Measurements from ENCODE around the gene AANAT.

The AANAT gene

DNA sequence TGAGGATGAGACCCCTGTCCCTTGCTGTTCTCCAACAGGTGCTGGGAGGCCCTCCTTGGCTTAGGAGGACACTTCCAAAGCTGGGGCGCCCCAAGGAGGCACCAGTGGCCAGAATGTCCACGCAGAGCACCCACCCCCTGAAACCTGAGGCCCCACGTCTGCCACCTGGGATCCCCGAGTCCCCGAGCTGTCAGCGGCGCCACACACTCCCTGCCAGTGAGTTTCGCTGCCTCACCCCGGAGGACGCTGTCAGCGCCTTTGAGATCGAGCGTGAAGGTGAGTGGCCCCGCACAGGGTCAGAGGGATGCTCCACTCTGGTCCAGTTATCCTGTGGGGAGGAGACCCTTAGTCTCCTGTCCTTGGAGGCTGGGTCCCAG lies 1.2 kb downstream of the AANAT start:
- DNase-seq (ENCODE audit: low read depth in 2 of 2), result no peak

DNA sequence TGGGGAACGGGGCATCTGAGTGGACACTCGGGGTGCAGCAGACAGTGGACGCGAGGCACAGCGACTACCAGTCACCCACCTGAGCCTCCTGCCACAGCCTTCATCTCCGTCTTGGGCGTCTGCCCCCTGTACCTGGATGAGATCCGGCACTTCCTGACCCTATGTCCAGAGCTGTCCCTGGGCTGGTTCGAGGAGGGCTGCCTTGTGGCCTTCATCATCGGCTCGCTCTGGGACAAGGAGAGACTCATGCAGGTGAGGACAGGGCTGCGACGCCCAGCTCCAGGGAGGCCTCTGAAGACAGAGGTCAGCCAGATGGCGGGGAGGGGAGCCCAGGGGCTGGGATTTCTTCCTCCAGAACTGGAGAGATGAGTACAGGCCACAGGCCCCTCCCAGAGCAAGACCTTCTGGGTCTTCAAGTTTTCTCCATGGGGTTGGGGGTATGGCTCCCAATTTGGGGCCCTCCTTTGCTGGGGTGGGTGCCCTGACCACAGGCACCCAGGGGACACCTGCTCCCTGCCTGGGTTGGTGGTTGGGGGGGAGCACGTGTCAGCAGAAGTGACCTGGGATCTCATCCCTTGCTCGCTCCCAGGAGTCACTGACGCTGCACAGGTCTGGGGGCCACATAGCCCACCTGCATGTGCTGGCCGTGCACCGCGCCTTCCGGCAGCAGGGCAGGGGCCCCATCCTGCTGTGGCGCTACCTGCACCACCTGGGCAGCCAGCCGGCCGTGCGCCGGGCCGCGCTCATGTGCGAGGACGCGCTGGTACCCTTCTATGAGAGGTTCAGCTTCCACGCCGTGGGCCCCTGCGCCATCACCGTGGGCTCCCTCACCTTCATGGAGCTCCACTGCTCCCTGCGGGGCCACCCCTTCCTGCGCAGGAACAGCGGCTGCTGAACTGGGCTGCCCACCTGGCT lies 1.9 kb downstream of the AANAT start:
- no peak for DNase-seq (ENCODE audit: low read depth in 2 of 2)

DNA sequence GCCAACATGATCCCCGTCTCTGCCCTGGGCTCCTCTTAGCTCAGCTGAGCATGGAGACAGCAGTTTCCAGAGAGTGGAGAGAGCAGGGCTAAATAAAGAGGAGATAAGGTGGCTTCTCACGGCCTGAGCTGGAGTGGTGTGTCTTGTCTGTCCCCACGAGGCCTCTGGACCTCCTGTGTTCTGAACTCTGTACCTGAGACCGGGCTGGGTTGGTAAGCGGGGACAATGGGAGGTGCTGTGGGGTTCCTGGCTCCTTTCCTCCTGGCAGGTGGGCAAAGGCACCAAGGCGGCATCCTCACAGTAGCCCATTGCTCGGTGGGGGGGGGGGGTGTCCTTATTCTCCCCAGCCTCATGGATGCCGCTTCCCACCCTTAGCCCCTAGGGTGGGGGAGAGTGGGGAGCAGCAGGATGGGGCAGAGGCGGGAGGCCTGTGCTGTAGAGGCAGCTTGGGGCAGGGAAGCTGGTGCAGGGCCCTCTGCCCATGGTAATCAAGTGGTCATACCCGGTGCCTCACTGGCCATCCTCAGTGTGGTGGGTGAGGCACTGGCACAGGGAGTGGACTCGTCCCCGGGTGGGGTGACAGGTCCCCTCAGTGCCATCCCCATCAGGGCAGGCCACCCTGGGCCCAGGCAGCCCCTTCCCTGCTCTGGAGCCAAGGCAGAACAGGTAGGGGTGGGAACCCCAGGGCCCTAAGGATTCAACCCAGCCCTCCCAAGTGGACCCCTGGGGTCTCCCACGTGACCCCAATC lies 2.8 kb downstream of the AANAT start:
- DNase-seq (ENCODE audit: low read depth in 2 of 2), result no peak

DNA sequence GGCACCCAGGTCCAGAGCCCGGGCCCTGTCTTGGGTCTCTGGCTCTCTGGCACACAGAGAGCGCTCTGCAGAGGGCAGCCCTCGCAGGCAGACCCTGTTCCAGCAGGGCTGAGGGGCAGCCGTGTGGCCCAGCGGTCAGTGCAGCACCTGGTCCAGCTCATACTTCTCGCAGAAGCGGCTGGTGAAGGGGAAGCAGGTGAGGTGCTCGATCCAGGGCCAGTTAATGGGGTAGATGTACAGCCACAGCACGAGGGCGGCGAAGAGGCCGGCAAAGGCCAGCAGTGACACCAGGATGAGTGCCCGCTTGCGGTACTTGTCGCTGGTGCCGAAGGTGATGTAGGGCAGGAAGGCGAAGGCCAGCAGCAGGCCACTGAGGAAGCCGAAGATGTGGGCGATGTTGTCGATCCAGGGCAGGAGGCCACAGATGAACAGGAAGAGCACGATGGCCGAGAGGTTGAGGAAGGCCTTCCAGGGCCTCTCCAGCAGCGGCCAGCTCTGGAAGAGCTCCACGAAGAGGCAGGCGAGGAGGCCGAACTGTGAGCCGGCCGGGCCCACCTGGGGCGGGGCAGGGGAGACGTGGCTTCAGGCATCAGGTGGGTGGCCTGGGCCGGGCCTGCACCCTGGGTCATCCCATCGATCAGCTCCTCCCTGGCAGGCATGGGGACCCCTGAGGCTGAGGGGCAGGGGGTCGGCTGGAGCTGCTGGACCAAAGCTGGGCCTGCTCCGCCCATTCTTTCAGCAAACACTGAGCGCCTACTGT lies 4.3 kb downstream of the AANAT start:
- DNase-seq (ENCODE audit: low read depth in 2 of 2), result no peak

DNA sequence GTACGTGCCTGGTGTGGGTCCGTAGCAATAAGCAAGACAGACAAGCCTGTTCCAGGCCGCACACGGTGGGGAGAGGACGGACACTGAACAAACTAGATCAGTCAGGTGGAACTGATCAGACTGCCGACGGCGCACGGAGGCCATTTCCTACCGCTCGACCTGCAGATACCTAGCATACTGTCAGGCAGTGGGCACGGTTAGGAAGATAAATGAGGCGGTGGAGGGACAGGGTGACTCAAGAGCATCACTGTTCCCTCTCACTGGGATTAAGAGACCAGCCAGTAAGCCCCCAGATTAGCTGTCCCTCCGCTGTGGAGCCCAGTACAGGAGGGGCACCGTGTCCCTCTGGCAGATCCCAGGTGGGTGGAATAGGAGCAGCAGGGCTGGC lies 4.8 kb downstream of the AANAT start:
- no peak for DNase-seq (ENCODE audit: low read depth in 2 of 2)

DNA sequence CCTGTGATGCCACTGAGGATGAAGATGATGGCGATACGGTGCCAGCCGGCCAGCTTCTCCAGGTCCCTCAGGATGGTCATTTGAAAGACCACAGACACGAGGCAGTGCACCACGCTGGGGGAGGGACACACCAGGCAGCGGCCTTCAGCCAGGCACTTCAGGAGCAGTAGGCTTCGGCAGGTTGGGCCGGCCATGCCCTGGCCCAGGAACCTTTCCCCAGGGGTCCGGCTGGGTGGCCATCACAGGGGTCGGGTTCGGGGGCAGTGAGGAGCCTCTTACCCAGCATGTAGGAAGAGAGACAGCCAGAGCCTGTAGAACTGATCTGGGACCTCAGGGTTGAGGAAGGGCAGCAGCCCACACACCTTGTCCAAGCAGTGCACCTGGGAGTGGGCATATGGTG lies 5.3 kb downstream of the AANAT start:
- DNase-seq (ENCODE audit: low read depth in 2 of 2), result no peak

DNA sequence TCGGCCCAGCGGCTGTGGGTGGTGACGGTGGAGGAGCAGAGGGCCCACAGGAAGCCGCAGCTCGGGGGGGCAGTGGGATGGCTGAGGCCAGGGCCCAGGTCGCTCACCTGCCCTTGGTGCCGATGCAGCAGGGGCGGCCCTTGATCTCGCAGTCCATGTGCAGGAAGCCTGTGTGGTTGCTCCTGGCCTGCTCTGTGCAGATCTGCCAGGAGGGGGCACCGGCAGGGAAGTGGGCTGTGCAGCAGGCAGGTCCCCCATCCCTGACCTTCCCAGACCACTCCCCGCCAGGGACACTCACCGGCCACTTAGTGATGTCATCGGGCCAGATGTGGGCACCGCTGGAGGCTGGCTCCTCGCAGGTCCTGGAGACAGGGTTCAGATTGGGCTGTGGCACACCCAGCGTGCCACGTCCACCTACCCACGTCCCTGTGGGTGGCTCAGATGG lies 6.2 kb downstream of the AANAT start:
- DNase-seq (ENCODE audit: low read depth in 2 of 2), result no peak

DNA sequence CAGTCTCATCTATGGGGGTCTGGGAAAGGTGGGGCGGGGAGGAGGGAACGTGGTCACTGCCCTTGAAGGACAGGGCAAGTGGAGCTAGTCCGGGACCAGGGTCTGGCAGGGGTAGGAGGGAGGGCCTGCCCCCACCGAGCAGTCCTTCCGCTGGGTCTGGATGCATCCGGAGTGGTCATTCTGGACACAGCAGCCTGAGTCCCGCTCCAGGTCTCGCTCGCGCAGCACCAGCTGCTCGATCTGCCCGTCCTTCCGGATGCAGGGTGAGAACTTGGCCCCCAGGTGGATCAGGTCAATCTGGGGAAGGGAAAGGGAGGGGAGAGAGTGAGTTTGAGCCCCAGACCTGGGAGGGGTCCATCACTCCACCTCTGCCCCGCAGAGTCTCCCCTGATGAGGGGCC lies 6.8 kb downstream of the AANAT start:
- DNase-seq (ENCODE audit: low read depth in 2 of 2), result no peak

DNA sequence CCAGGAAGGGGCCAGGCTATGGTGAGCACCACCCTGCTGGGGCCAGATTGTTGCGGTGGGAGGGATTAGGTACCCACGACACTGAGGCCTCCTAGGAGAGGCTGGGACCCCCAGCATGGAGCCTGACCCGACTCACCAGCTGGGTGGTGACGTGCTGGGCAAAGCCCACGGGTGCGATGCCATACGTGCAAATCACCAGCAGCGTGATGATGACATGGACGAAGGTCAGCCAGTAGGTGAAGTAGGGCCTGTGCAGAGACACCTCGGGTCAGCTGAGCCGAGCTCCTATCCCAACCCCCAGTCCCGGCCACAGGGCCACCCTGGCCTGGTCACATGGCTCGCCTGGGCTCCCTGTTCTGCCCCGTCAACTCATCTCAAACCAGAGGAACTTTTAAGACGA lies 7.5 kb downstream of the AANAT start:
- no peak for DNase-seq (ENCODE audit: low read depth in 2 of 2)

DNA sequence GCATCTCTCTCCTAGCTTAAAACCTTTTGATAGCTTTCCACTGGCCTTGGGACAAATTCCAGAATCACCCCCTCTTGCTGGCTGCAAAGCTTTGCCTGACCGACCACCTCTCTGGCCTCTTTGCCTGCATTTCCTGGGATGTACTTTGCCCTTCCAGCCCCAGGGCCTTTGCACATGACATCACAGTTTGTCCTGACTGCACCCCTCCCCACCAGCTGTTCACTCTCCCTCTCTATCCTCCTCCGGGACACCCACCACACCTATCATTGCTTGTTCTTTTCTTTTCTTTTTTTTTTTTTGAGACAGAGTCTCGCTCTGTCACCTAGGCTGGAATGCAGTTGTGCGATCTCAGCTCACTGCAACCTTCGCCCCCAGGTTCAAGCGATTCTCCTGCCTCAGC lies 7.9 kb downstream of the AANAT start:
- no peak for DNase-seq (ENCODE audit: low read depth in 2 of 2)

DNA sequence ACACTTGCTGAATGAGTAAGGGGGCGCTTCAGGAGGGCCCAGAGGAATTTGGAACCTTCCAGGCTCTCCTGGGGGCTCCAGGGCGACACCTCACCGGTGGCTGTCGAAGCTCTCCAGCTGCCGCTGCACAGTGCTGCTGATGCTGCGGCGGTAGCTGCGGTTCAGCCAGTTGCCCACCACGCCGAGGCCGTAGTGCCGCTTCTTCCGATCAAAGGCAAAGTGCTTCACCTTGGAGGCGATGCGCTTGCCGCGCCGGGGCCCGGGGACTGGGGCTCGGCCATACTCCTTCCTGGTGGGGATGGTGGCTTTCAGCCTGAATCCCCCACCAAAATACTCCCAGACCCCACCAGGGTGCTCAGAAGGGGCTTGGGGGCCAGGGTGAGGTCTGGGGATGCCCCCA lies 9.3 kb downstream of the AANAT start:
- no peak for DNase-seq (ENCODE audit: low read depth in 2 of 2)

DNA sequence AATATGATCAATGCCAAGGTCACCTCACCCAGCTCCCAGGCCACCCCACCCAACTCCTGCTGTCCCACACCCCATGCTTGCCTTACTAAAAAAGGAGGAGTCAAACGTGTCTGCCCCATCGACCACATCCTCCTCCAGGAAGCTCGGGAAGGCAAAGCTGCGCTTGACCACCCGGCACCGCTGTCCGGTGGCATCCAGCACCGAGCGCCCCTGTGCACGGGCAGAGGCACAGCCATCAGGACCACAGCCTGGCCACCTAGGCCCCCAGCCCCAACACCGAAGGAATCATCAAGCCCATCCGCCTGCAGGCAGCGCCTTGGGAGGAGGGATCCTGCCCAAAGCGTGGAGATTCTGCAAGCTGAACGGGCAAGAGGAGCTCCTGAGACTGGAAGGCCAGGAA lies 10.2 kb downstream of the AANAT start:
- DNase-seq (ENCODE audit: low read depth in 2 of 2), result no peak

DNA sequence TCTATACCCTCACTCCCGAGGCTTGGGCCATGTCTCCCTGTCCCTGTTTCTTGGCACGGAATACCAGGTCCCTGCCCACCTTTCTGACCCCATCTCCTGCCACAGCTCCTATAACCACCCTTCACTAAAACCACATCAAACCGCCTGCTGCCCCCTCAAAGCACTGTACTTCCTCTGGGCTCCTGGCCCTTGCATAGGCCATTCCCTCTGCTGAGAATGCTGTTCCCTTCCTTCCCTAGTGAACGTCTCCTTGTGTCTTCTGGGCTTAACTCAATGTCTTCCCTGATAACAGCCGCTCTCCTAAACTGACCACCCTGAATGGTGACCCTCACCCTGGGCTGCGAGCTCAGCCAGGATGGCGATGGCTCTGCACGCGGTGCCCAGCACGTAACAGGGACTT lies 10.7 kb downstream of the AANAT start:
- no peak for DNase-seq (ENCODE audit: low read depth in 2 of 2)

DNA sequence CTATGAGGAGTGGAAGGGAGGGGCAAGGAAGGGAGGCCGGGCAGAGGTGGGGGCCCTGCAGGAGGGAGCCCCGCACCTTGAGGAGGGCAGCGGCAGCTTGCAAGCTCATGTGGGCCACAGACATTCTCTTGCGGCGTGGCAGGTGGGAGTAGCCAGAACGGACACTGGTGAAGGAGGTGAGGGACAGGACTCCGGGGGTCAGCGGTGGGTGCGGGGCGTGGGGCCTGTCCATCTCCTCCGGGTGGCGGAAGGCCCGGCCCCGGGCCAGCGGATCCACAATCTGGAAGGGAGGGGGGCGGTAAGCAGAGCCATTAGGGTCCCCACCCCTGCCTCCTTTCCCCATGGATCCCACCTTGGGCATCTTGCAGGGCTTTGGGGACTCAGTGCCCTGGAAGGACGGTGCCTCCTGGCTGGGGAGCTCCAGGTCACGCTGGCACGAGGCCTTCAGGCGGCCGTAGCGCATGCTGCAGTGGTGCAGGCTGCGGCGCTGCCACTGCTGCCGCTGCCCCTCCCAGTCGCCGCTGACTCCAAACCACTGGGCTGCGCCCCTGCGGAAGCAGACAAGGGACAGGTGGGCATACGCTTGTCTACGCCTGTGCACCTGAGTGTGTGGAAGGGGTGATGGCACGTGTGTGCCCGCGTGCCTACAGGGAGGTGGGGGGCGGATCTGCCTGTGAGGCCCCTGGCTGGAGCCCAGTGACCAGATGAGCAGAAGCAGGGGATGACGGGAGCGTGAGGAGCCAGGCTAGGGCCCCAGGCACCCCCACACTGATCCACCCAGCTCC lies 11.5 kb downstream of the AANAT start:
- DNase-seq (ENCODE audit: low read depth in 2 of 2), result no peak

DNA sequence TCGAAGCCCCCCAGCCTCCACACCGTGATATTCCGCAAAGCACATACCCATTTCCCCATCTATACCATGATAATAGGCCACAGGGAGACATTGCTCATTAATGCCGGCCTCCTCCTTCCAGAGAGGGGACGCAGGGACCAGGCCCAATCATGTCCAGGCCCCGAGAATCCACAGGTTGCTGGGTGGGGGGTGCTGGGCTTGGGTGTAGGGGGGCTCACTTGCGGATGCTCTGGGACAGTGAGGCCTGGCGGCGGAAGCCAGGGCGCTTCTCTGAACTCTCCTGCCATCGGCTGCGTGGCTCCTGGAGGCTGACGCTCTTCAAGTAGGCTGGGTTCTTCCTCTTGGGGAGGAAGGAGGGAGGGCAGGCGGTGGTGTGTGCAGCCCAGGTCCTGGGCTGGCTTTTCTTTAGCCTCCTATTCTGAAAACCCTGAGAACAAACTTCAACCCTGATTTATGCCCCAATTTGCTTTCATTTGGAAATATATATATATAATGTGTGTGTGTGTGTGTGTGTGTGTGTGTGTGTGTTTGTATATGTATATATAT lies 12.2 kb downstream of the AANAT start:
- no peak for DNase-seq (ENCODE audit: low read depth in 2 of 2)

DNA sequence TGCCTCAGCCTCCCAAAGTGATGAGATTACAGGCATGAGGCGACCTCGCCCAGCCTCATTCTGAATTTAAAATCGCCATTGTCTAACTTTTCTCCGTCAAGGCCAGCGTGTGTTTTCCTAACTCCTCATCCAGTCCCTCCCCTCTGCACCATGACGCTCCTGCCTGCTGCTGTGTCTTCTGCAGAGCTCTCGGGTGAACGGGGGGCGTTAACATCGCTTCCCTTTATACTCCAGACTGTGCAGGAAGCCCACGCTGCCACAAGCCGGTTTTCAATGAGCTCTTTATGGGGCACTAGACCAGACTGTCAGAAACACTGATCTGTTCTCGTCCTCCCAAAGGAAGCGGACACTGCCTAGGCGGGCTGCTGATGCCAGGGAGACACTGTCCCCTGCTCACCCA lies 13.2 kb downstream of the AANAT start:
- DNase-seq (ENCODE audit: low read depth in 2 of 2), result no peak

DNA sequence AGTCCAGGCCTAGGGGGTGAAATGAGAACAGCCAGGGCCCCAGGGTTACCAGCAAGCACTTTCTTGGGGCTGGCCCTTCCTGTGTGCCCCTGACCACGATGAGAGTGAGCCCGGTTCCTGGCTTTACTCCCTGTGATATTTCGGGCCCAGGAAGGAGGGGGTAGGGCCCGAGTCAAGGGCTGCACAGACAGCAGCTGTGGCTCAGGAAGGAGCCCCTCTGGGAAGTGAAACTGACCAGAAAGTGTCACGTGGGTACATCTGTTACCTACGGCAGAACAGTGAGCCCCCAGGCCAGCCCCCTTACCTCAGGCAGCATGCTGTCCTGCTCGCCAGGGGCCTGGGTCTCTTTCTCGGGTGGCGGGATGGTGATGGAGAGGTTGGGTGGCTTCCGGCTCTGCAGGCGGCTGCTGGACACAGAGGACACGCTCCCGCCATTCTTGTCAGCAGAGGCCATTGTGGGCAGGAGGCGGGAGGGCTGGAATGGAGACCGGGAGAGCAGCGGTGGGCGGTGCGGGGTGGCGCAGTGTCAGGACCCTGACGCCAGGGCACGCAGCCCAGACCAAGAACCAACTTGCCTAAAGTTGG lies 13.8 kb downstream of the AANAT start:
- DNase-seq (ENCODE audit: low read depth in 2 of 2), result no peak

DNA sequence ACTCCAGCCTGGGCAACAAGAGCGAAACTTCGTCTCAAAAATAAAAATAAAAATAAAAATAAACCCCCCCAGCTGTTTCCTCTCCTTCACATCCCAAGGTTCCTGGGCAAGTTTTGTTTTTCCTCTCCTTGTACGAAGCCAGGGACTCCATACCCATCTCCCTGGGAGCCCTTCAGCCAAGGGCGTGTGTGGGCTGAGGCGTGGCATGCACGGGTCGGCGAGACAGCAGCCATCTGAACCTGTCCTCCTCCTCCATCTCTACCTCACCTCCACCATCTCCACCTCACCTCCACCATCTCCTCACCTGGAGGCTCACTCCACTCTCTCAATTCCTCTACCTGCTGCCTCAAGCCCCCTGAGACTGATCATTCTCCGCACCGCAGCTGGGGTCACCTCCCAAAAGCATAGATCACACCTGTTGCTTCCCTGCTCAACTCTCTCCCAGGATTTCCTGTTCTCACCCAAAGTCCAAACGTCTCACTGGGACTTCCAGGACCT lies 16.9 kb downstream of the AANAT start:
- no peak for DNase-seq (ENCODE audit: low read depth in 2 of 2)

DNA sequence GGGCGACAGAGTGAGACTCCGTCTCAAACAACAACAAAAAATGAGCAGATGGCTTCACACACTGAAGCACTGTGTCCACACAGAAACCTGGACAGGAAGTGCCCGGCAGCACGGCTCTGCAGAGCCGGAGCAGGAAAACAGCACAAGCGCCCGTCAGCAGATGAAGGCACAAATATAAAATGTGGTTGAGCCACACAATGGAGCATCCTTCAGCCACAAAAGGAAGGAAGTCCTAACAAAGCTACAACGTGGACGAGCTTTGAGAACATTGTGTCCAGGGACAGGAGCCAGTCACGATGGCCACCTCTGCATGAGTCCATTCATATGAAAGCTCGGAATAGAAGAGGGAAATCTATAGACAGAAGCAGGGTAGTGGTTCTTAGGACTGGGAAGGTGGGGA lies 18.2 kb downstream of the AANAT start:
- no peak for DNase-seq (ENCODE audit: low read depth in 2 of 2)

DNA sequence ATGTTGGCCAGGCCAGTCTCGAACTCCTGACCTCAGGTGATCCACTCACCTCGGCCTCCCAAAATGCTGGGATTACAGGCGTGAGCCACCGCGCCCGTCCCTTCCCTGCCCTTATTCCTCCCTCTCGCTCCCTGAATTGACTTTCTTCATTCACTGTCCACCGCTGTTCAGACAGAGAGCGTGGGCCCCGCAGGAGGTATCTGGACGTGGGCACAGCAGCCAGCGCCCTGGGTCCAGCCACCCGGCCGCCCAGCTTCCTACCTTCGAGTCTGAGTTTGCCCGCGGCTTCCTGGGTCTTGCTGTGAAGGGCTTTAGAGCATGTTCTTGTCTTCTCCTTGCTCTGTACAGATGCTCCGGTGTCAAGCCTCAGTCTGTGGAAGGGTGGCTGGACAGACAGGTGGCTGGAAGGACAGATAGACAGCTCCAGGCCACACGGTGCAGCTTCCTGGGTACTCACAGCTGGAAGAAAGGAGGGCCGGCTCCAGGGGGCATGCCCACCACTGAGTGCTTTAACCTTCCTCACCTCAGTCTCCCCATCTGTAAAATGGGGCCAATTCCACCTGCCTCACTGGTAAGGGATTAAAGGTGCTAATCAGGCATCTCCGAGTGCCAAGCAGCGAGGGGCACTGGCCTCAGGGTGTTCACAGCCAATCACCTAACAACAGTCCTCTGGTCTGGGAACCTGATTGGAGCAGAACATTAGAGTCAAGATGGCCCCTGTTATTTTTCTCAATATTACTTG lies 20.2 kb downstream of the AANAT start:
- no peak for DNase-seq (ENCODE audit: low read depth in 2 of 2)
